Measurements from ENCODE around the gene DRD3.
A peak's percentile ranks its signal among the peaks of the same experiment; 100 is the strongest.

The DRD3 gene

DNA sequence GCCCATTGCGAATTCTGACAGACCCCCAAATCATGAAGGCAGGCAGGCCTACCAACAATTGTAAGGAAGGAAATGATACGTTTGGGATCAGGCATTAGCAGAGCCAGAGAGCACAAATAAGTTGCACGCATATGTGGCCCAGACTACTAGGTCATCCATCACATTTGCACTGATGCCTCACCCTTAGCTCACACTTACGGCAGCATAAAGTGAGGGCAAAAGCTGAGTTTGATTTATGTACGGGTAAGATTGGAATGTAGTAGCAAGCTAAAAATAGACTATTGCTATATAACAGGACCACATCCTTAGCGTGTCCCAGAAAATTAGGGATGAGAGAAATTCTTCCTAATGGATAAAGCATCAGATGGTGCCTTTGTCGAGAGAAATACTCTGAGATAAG lies 63.7 kb downstream of the DRD3 start:
- no peak for DNase-seq

DNA sequence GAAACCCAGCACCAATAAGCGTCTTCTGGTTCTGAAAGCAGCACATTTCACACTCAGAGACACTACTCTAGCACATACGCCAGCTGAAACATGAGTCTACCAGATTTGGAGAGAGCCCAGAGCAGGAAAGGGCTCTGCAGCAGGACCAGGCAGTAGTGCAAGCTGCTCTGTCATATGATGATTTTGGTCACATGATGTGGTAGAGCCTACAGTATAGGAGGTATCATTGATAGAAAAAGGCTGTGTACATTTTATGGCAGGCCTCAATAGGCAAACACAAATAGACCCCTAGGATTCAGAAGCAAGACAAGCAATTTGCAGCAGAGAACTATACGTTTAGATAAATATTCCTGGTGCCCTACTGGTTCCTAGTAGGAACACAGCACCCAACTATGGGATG lies 64.1 kb downstream of the DRD3 start:
- no peak for DNase-seq

GRCh38 chr3:114112696-114113095 lies 66.2 kb downstream of the DRD3 start:
- DNase-seq, result peak; percentile 41

- DNase-seq, result no peak
These were observed 67.6 kb downstream of the DRD3 start for GRCh38 chr3:114111060-114111770.

DNA sequence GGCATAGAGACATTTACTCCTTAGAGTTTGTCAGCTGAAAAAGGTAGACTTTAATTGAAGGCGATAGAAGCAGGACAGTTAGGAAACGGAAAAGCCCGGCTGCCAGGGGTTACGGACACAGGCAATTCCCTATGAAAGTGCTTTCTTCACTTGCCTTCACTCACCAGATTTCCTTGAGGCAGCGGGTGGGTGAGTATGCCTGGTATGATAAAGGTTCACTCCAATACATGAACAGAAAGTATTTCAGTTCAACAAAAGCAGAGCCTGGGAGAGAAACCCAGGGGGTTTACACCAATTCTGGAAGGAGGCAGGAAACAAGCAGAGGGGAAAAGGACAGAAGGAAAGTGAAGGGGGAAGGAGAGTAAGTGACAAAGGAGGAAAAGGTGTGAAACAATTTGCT lies 68.4 kb downstream of the DRD3 start:
- no peak for DNase-seq

- no peak for DNase-seq
These were observed 70.7 kb downstream of the DRD3 start for GRCh38 chr3:114108137-114108536.

DNA sequence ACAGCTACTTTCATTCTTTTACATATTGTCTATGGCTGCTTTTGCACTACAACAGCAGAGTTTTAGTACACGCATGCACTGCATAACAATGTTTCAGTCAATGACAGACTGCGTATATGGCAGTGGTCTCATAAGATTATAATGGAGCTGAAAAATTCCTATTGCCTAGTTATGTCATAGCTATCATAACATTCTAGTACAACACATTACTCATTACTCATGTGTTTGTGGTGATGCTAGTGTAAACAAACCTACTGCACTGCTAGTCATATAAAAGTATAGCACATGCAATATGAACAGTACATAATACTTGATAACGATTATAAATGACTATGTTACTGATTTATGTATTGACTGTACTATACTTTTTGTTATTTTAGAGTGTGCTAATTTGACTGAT lies 74.4 kb downstream of the DRD3 start:
- no peak for DNase-seq

GRCh38 chr3:114103858-114104257 lies 75.0 kb downstream of the DRD3 start:
- no peak for DNase-seq

GRCh38 chr3:114103181-114103580 lies 75.7 kb downstream of the DRD3 start:
- DNase-seq, result no peak

- no peak for DNase-seq
These were observed 77.8 kb downstream of the DRD3 start for GRCh38 chr3:114101101-114101500.

- DNase-seq, result no peak
These were observed 83.1 kb downstream of the DRD3 start for GRCh38 chr3:114095796-114096195.

- DNase-seq, result peak; percentile 64
These were observed 85.3 kb downstream of the DRD3 start for GRCh38 chr3:114093596-114093995.

GRCh38 chr3:114093016-114093380 lies 85.9 kb downstream of the DRD3 start:
- no peak for DNase-seq

- no peak for DNase-seq
These were observed 86.5 kb downstream of the DRD3 start for GRCh38 chr3:114092151-114093015.

- no peak for DNase-seq
These were observed 89.2 kb downstream of the DRD3 start for GRCh38 chr3:114089675-114090074.

DNA sequence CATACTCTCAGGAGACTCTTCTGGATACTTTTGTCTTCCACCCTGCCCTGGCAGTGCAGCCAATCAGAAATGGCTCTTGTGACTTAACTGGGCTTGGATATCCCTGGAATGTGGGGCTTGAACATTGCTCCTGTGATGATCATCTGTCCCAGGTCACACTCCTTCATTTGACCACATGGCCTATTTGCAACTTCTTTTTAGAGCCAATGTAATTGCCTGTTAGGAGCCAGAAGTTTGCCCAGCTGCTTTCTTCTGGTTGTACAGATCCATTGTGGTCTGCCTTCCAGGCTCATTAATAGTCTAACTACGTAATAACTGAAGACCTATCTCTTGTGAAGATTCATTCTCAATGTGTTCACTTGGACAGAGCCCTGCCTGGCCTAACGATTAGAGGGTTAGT lies 92.5 kb downstream of the DRD3 start:
- DNase-seq, result no peak

GRCh38 chr3:114083112-114083511 lies 95.7 kb downstream of the DRD3 start:
- no peak for DNase-seq

DNA sequence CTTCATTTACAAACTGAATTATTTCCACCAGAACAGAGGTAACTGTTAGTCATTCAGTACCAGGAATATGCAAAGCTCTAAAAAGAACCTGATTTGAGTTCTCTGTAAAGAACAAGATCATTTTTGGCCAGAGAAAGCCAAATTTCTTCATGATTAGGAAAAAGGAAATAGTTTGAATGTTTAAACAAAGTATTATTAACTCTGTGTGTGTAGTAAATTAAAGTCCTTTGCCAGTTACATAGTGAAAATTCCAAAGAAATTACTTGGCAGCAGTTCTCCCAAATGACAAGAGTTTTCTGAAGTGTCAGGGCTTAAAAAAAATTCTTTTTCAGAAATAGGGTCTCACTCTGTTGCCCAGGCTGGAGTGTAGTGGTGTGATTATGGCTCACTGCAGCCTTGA lies 97.8 kb downstream of the DRD3 start:
- peak; percentile 64 for DNase-seq

DNA sequence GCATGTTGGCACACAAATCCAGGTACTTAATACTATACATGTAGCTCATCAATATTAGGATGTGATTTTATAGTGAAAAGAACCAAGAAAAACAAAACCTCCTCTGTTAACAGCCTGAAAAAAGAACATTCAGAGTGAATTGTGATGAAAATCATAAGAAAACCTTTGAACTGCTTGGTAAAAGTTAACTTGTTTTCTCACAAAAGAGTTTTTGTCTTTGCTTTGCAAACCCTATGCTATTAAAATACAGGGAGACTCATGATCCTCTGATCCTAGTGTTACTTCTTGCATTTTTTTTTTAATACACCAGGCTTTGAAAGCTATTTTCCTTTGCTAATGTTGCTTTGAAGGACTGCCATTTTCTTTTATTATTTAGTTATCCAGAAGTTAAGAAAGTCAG lies 98.7 kb downstream of the DRD3 start:
- no peak for DNase-seq

DNA sequence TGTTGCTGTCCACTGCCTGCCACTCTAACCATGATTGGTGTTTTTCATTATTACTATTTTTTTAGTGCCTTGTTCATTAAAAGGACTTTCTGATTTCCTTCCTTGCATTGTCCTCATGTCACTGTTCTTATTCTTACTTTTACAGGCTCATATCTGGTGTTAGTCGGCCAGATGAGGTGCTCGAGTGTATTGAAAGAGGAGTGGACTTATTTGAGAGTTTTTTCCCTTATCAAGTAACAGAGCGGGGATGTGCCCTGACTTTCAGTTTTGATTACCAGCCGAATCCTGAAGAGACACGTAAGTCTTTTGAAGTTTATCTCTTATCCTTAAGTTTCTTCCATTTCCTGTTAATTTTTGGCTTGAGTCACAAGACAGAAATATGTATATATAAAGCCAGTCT lies 99.1 kb downstream of the DRD3 start:
- DNase-seq, result no peak

DNA sequence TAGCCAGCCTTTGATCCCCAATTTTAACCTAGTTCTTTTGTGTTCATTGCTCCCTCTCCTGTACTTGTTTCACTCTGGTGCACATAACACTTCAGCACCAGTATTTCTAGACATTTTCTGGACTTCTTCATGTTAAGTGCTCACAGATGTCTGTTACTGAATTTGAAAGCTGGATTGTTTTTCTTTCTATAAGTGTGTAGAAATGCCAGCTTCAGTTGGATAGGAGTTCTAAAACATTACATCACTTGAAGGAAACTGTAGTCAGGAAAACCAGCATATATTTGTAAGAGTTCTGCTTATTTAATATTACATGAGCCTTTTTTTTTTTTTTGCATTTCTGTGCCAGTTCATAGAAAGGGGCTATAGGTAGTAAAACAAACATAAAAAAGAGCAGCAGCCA lies 100.7 kb downstream of the DRD3 start:
- DNase-seq, result peak; percentile 22
